ENCODE results near the gene QSOX1.

DNA sequence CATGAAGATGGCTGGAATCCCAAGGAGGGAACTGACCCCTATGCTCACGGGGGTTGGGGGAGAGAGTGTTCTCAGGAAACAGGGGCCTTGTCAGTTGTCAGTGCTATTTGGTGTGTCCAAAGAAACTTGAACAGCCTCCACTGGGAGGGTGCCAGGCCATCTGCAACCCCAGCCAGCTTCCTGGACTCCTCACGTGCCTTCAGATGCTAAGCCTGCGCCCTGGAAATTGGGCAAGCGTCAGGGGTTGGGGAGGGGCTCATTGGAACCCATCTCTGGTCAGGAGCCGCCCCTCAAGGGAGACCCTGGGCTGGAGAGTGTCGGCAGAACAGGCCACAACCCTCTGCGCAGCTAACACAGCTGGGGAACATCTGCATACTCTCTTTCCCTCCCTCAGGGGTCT is 62.3 kb downstream of the QSOX1 start:
- TF ChIP-seq, protein P1, sequence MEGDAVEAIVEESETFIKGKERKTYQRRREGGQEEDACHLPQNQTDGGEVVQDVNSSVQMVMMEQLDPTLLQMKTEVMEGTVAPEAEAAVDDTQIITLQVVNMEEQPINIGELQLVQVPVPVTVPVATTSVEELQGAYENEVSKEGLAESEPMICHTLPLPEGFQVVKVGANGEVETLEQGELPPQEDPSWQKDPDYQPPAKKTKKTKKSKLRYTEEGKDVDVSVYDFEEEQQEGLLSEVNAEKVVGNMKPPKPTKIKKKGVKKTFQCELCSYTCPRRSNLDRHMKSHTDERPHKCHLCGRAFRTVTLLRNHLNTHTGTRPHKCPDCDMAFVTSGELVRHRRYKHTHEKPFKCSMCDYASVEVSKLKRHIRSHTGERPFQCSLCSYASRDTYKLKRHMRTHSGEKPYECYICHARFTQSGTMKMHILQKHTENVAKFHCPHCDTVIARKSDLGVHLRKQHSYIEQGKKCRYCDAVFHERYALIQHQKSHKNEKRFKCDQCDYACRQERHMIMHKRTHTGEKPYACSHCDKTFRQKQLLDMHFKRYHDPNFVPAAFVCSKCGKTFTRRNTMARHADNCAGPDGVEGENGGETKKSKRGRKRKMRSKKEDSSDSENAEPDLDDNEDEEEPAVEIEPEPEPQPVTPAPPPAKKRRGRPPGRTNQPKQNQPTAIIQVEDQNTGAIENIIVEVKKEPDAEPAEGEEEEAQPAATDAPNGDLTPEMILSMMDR (IDR thresholded peaks at IDR 0.05 in 4 of 5, conservative IDR thresholded peaks at IDR 0.05 in 1 of 5): no peak
- no peak for TF ChIP-seq POLR2A (IDR thresholded peaks at IDR 0.05)
